Neural progenitor cell (in vitro differentiated cells): ENCODE results near the gene DRAXIN.

ENCODE experiments used
- EZH2 ChIP-seq: fragments of 200-600 bp; sonication (generic); IDR thresholded peaks from 2 replicates; pipeline ENCODE4 v1.6.1; 2017; ENCODE audit warnings: antibody characterized with exemption, mild to moderate bottlenecking, moderate library complexity
- EZH2phosphoT487 ChIP-seq: fragments of 200-600 bp; sonication (generic); IDR thresholded peaks from 2 replicates; pipeline ENCODE4 v1.6.1; 2017; ENCODE audit warnings: antibody characterized with exemption
- TF ChIP-seq, protein P1 (sequence below): fragments of 200-600 bp; sonication (generic); IDR thresholded peaks from 2 replicates; pipeline ENCODE4 v1.5.1; 2017; ENCODE audit warnings: antibody characterized with exemption, mild to moderate bottlenecking

DNA sequence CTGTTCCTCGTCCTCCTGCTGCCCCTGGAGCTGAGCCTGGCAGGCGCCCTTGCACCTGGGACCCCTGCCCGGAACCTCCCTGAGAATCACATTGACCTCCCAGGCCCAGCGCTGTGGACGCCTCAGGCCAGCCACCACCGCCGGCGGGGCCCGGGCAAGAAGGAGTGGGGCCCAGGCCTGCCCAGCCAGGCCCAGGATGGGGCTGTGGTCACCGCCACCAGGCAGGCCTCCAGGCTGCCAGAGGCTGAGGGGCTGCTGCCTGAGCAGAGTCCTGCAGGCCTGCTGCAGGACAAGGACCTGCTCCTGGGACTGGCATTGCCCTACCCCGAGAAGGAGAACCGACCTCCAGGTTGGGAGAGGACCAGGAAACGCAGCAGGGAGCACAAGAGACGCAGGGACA is 14.8 kb downstream of the DRAXIN start:
- TF ChIP-seq, protein P1, sequence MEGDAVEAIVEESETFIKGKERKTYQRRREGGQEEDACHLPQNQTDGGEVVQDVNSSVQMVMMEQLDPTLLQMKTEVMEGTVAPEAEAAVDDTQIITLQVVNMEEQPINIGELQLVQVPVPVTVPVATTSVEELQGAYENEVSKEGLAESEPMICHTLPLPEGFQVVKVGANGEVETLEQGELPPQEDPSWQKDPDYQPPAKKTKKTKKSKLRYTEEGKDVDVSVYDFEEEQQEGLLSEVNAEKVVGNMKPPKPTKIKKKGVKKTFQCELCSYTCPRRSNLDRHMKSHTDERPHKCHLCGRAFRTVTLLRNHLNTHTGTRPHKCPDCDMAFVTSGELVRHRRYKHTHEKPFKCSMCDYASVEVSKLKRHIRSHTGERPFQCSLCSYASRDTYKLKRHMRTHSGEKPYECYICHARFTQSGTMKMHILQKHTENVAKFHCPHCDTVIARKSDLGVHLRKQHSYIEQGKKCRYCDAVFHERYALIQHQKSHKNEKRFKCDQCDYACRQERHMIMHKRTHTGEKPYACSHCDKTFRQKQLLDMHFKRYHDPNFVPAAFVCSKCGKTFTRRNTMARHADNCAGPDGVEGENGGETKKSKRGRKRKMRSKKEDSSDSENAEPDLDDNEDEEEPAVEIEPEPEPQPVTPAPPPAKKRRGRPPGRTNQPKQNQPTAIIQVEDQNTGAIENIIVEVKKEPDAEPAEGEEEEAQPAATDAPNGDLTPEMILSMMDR, result no peak
- TF ChIP-seq EZH2phosphoT487, result no peak
- no peak for TF ChIP-seq EZH2
